Ishikawa (cell line): ENCODE data around the gene GPR39.

ENCODE experiments used
- CEBPB ChIP-seq: IDR thresholded peaks from 2 replicates; pipeline ENCODE4 v1.6.1; 2012
- CREB1 ChIP-seq: IDR thresholded peaks from 2 replicates; pipeline ENCODE4 v1.6.1; 2012; ENCODE audit warnings: low read depth
- EGR1 ChIP-seq: IDR thresholded peaks from 2 replicates; pipeline ENCODE4 v1.6.1; 2012
- EP300 ChIP-seq: IDR thresholded peaks from 2 replicates; pipeline ENCODE4 v1.6.1; 2012; ENCODE audit warnings: borderline replicate concordance
- FOXM1 ChIP-seq: IDR thresholded peaks from 2 replicates; pipeline ENCODE4 v1.6.1; 2012; ENCODE audit warnings: low read depth, borderline replicate concordance
- MAX ChIP-seq: IDR thresholded peaks from 2 replicates; pipeline ENCODE4 v1.6.1; 2012
- NFIC ChIP-seq: IDR thresholded peaks from 2 replicates; pipeline ENCODE4 v1.6.1; 2012
- RAD21 ChIP-seq: IDR thresholded peaks from 2 replicates; pipeline ENCODE4 v1.6.1; 2012; ENCODE audit warnings: low read depth
- REST ChIP-seq: IDR thresholded peaks from 2 replicates; pipeline ENCODE4 v1.6.1; 2012; ENCODE audit warnings: low read depth, mild to moderate bottlenecking
- TAF1 ChIP-seq: IDR thresholded peaks from 2 replicates; pipeline ENCODE4 v1.6.1; 2012; ENCODE audit warnings: low read depth, mild to moderate bottlenecking
- TCF12 ChIP-seq: IDR thresholded peaks from 2 replicates; pipeline ENCODE4 v1.6.1; 2012; ENCODE audit warnings: low read depth
- TEAD4 ChIP-seq: IDR thresholded peaks from 2 replicates; pipeline ENCODE4 v1.6.1; 2012
- USF1 ChIP-seq: IDR thresholded peaks from 2 replicates; pipeline ENCODE4 v1.6.1; 2012
- YY1 ChIP-seq: IDR thresholded peaks from 2 replicates; pipeline ENCODE4 v1.6.1; 2012; ENCODE audit warnings: low read depth
- ZBTB7A ChIP-seq: IDR thresholded peaks from 2 replicates; pipeline ENCODE4 v1.6.1; 2012; ENCODE audit warnings: low read depth

Gene GPR39

GRCh38 chr2:132681766-132682165, 265.2 kb downstream of the GPR39 start:
- TF ChIP-seq EGR1 = no peak
- TF ChIP-seq TEAD4 = no peak
- no peak for TF ChIP-seq USF1
- TF ChIP-seq TAF1 = no peak
- no peak for TF ChIP-seq TCF12
- no peak for TF ChIP-seq EP300
- TF ChIP-seq MAX = no peak
- TF ChIP-seq REST = no peak
- TF ChIP-seq RAD21 = no peak
- TF ChIP-seq ZBTB7A = no peak
- TF ChIP-seq FOXM1 = no peak
- TF ChIP-seq CEBPB = no peak
- TF ChIP-seq CREB1 = no peak
- TF ChIP-seq NFIC = no peak

GRCh38 chr2:132690664-132691303, 274.2 kb downstream of the GPR39 start:
- TF ChIP-seq FOXM1 = no peak
- no peak for TF ChIP-seq CEBPB
- no peak for TF ChIP-seq TCF12
- TF ChIP-seq USF1 = no peak
- TF ChIP-seq CREB1 = no peak
- no peak for TF ChIP-seq EGR1
- no peak for TF ChIP-seq EP300
- TF ChIP-seq NFIC = no peak
- no peak for TF ChIP-seq RAD21
- no peak for TF ChIP-seq REST
- no peak for TF ChIP-seq TEAD4

- TF ChIP-seq CREB1 = no peak
- TF ChIP-seq REST = no peak
- no peak for TF ChIP-seq FOXM1
- TF ChIP-seq MAX = no peak
- TF ChIP-seq CEBPB = no peak
- no peak for TF ChIP-seq ZBTB7A
- no peak for TF ChIP-seq USF1
- TF ChIP-seq TCF12 = no peak
- TF ChIP-seq NFIC = no peak
- no peak for TF ChIP-seq TEAD4
- TF ChIP-seq EGR1 = no peak
- TF ChIP-seq RAD21 = no peak
- TF ChIP-seq YY1 = no peak
- no peak for TF ChIP-seq EP300
- TF ChIP-seq TAF1 = no peak
These were observed 275.0 kb downstream of the GPR39 start for GRCh38 chr2:132691556-132691955.

GRCh38 chr2:132692816-132693215, 276.2 kb downstream of the GPR39 start:
- TF ChIP-seq RAD21 (no peak), ZBTB7A (no peak), CREB1 (no peak), NFIC (no peak), EP300 (no peak), FOXM1 (no peak), TEAD4 (no peak), YY1 (no peak), TAF1 (no peak), TCF12 (no peak), CEBPB (no peak), MAX (no peak), EGR1 (no peak), REST (no peak), USF1 (no peak)
